GM13976 (cell line): ENCODE data around the gene WWP2.

Source experiments
- DNase-seq: peaks from one replicate; pipeline ENCODE4 v3.0.0; 2012; ENCODE audit warnings: low spot score
- in situ Hi-C: fragments of 300-500 bp; cut with MboI; formaldehyde crosslinking; loops from one replicate; pipeline ENCODE4 v1.12.0; 2022; ENCODE audit warnings: low sequenced_read_pairs, mixed read lengths, inconsistent platforms; ENCODE audit not compliant: unreplicated experiment
- TF ChIP-seq, protein P1 (sequence below): IDR thresholded peaks from 2 replicates; pipeline ENCODE4 v1.5.1; 2012; ENCODE audit warnings: borderline replicate concordance, mild to moderate bottlenecking; ENCODE audit not compliant: insufficient read depth; ENCODE audit errors: extremely low read depth, missing control alignments, control extremely low read depth

Gene WWP2

DNA sequence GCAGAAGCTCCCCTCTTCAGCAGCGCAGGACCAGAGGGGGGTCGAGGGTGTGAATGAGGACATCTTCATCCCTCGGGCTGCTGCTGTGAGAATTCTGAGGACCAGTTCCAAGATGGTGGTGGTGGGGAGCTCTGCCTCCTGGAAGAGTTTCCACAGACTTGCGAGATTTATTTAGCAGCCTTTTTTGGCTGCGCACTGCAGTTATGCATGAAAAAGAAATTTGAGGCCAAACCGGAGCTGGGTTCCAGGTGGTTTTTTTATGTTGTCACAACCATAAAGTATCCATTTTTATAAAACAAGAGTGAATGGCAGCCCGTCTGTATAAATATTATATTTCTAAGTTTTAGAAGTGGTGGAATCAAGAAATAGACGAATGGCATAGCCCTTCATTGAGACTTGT lies 112.1 kb downstream of the WWP2 start:
- no peak for DNase-seq
- in situ Hi-C loops = no loop called here
- TF ChIP-seq, protein P1, sequence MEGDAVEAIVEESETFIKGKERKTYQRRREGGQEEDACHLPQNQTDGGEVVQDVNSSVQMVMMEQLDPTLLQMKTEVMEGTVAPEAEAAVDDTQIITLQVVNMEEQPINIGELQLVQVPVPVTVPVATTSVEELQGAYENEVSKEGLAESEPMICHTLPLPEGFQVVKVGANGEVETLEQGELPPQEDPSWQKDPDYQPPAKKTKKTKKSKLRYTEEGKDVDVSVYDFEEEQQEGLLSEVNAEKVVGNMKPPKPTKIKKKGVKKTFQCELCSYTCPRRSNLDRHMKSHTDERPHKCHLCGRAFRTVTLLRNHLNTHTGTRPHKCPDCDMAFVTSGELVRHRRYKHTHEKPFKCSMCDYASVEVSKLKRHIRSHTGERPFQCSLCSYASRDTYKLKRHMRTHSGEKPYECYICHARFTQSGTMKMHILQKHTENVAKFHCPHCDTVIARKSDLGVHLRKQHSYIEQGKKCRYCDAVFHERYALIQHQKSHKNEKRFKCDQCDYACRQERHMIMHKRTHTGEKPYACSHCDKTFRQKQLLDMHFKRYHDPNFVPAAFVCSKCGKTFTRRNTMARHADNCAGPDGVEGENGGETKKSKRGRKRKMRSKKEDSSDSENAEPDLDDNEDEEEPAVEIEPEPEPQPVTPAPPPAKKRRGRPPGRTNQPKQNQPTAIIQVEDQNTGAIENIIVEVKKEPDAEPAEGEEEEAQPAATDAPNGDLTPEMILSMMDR = no peak

DNA sequence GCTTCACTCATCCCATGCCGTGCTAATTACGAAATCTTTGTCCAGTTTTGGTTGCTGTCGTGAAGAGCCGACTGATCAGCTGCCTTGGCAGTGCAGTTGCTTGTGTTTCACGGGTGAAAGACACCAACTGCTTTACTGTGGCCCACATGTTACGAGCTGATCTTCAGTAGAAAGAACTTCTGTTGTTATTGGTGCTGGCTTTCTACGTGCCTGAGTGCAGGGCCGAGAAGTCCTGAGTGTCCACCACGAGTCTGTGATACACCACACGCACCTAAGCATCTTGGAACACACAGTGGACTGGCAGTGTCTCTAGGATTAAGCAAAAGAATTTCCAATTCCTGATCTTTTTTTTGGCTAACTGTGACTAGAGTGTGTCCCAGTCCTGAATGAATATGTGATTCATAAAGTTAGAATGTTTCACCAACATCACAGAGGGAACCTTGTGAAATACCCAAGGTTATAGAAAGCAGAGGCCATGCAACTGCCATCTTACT lies 118.6 kb downstream of the WWP2 start:
- in situ Hi-C loops = no loop called here
- no peak for DNase-seq
- TF ChIP-seq, protein P1 = no peak

DNA sequence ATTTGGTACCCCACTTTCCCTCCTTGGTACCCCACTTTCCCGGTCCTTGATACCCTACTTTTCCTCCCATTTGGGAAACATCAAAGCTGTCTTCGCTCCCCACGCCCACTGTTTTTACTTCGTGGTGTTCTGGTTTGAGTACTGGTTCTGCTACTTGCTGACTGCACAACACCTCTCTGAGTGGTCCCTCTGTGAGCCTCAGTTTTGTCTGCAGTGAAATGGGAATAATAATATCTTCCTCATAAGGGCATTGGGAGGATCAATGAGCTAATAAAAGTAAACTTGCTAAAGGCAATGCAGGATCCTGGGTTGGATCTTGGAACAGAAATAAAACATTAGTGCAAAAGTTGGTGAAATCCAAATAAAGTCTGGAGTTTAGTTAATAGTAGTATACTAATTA lies 119.0 kb downstream of the WWP2 start:
- TF ChIP-seq, protein P1 = no peak
- no peak for DNase-seq

DNA sequence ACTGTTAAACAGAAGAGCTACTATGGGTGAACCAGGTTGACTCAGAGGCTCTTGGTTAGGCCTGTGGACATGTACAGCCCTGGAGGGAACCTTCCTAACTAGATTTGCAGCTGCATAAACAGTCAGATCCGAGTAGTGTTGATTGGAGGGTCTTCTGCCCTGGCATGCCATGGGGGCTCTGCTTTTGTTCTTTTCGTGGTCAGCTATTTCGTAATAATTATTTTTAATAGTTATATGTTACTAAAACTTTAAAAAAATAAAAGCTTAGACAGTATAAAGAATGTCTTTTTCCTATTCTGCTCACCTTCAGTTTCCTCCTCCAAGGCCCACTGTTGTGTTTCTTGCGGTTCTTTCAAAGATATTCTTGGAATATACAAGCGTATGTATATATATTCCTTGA lies 121.6 kb downstream of the WWP2 start:
- TF ChIP-seq, protein P1 = no peak
- in situ Hi-C loops = no loop called here
- no peak for DNase-seq

More for the DNA sequence above, 119.0 kb downstream of the WWP2 start:
- in situ Hi-C loops = no loop called here

DNA sequence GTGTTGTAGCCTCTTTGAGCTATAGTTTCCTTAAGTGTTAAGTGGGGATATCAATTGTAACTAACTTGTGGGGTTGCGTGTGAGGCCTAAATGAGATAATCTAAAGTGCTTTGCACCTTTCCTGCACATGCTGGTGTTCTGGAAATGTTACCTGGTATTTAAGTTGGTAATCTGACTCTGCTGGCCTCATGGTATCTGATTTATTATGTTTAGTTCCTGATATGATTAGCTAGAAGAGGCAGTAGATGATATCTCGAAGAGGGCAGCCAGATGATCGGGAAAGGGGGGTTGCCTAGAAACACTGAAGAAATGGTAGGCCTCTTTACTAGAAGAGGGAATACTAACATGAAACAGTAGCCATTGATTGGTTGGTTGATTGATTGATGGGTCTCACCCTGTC lies 123.6 kb downstream of the WWP2 start:
- in situ Hi-C loops = no loop called here
- TF ChIP-seq, protein P1 = no peak
- no peak for DNase-seq

DNA sequence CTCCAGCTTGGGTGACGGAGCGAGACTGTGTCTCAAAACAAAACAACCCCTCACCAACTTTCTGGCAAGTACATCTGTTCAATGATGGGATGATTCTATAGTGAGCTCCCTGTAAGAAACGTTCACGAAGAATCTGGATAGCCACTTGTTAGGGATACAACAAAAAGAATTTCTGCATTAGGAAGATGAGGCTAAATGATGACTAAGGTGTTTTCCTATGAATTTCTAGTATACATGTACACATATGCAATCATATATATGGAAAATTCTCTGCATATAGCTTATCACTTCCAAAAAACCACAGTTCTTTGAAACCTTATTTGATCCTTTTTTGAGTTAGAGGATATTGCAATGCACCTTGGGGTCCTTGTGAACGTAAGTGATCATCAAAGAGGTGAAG lies 124.6 kb downstream of the WWP2 start:
- DNase-seq = no peak
- in situ Hi-C loops = no loop called here
- TF ChIP-seq, protein P1 = no peak
